NT2/D1 (cell line): ENCODE measurements around the gene EEFSEC.

Source experiments
- YY1 ChIP-seq: IDR thresholded peaks from 2 replicates; pipeline ENCODE4 v1.6.1; 2011; ENCODE audit not compliant: insufficient read length, insufficient read depth
- ZNF274 ChIP-seq: IDR thresholded peaks from 2 replicates; pipeline ENCODE4 v1.6.1; 2011; ENCODE audit warnings: mild to moderate bottlenecking, low read depth, low read length

- TF ChIP-seq ZNF274 (no peak), YY1 (no peak)
Measured at GRCh38 chr3:128312271-128312670, 159.0 kb downstream of the EEFSEC start.
